Panc1 (cell line): ENCODE results near the gene CKAP2L.

Source experiments
- CTCF ChIP-seq: fragments of 450-650 bp; IDR thresholded peaks from 2 replicates; pipeline ENCODE4 v1.5.1; 2017; ENCODE audit warnings: mild to moderate bottlenecking
- POLR2AphosphoS5 ChIP-seq: IDR thresholded peaks from 2 replicates; pipeline ENCODE4 v1.6.1; 2012; ENCODE audit warnings: mild to moderate bottlenecking, low read depth, low read length, moderate library complexity
- REST ChIP-seq, 2 experiments: IDR thresholded peaks; 2 replicates each; pipeline ENCODE4 v1.6.1; 2011 to 2012; ENCODE audit warnings: low read depth in 2 of 2, control low read depth in 1 of 2, low read length in 1 of 2, mild to moderate bottlenecking in 1 of 2, moderate library complexity in 1 of 2; ENCODE audit not compliant: insufficient read depth in 1 of 2
- SIN3A ChIP-seq: IDR thresholded peaks from 2 replicates; pipeline ENCODE4 v1.6.1; 2012; ENCODE audit warnings: low read depth, mild to moderate bottlenecking, low read length, moderate library complexity, borderline replicate concordance; ENCODE audit not compliant: insufficient read depth
- TCF7L2 ChIP-seq: IDR thresholded peaks from 2 replicates; pipeline ENCODE4 v1.6.1; 2011; ENCODE audit warnings: mild to moderate bottlenecking, low read depth, low read length, inconsistent platforms

GRCh38 chr2:112798979-112799975, 34.9 kb upstream of the CKAP2L start:
- TF ChIP-seq CTCF (no peak), POLR2AphosphoS5 (no peak), SIN3A (no peak), REST (IDR thresholded peaks at IDR 0.05; ENCODE audit: insufficient read depth in 1 of 2, low read depth in 2 of 2, low read length in 1 of 2) (no peak), TCF7L2 (no peak)
